Stimulated activated CD4-positive, alpha-beta T cell treated with anti-CD3 and anti-CD28 coated beads, Interleukin-12 subunit alpha, Interleukin-12 subunit beta, amount 100 ng/mL, for 48 hours (primary cell): ENCODE data around the gene CDKN2B.
"Not testable (repeated sequence)": the region's sequence is repeated elsewhere in the genome, so short reads cannot be mapped to it uniquely, and the experiment has no call there.

Source experiments
- DNase-seq, 3 donors: peaks; one replicate each; pipeline ENCODE4 v3.0.0-alpha.2; 2020; ENCODE audit warnings: low read depth in 2 of 3, low spot score in 1 of 3

Gene CDKN2B, protein sequence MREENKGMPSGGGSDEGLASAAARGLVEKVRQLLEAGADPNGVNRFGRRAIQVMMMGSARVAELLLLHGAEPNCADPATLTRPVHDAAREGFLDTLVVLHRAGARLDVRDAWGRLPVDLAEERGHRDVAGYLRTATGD

DNA sequence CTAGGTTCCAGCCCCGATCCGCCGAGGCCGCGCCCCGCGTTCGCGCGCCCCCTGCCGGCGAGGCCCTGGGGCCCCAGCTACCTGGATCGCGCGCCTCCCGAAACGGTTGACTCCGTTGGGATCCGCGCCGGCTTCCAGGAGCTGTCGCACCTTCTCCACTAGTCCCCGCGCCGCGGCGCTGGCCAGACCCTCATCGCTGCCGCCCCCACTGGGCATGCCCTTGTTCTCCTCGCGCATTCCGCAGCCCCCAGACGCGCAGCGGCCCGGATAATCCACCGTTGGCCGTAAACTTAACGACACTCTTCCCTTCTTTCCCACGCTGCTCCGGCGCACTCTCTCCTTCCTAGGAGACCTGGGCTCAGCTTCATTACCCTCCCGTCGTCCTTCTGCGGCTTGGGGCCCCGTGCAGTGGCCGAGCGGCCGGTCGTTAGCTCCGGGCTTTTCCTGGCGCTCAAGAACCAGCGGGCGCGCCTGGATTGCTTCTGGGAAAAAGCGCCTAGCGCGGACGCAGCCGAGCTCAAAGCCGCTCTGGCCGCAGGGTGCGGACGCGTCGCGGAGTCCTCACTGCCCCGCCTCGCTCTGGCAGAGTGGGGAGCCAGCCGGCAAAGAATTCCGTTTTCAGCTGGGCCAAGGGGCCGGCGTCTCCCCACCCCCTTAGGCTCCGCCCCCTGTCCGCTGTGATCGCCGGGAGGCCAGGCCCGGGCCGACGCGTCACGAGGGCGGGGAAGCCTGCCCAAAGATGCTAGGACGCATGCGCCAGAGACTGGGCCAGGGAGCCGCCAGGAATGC lies at the start of gene CDKN2B:
Gene CDKN2B (minus strand): TSS at position 589 of the 789 bp plus-strand sequence. CDS start 352 bp downstream, at position 237.
- peak; percentile 42 to 74 (median 66) for DNase-seq

DNA sequence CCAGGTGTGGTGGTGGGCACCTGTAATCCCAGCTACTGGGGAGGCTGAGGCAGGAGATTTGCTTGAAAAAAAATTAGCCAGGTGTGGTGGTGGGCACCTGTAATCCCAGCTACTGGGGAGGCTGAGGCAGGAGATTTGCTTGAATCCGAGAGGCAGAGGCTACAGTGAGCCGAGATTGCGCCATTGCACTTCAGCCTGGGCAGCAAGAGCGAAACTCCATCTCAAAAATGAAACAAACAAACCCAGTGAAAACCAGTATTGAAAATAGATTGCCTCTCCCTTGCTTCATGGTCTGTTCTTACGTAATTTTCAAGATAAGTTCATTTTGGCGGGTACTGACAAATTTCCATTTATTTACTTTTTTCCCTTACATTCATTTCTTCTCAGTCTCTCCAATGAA lies 48.9 kb upstream of the CDKN2B start:
- not testable (repeated sequence) for DNase-seq

DNA sequence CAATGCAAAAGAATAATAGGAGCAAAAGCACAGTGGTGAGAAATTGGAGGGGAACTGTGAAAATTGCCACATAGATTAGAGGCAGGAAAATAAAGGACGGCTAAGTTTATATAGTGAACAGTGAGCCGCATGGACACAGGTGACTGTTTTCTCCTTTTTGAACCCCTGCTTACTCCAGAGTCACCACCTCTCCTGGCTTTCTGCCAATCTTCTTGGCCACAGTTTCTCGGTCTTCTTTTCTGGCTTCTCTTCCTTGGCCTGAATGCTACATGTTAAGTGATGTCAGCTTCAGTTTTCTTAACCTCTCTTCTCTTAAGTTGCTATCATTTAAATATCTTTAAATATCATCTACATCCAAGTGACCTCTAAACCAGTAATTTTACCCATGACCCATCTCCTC lies 47.3 kb upstream of the CDKN2B start:
- DNase-seq: no peak

DNA sequence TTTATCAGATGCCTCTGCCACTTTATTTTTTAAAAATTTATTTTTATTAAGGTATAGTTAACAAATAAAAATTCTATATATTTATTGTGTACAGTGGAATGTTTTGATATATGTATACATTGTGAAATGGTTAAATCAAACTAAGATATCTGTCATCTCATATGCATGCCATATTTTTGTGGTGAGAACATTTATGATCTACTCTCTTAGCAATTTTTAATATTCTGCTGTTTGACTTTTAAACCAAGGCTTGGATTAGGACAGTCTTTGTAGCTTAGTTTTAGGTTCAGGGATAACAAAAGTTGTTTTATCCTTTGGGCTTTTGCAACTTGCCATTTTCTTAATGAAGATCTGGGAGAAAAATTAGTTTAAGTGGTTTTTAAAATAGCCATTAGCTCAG lies 46.0 kb upstream of the CDKN2B start:
- no peak for DNase-seq

DNA sequence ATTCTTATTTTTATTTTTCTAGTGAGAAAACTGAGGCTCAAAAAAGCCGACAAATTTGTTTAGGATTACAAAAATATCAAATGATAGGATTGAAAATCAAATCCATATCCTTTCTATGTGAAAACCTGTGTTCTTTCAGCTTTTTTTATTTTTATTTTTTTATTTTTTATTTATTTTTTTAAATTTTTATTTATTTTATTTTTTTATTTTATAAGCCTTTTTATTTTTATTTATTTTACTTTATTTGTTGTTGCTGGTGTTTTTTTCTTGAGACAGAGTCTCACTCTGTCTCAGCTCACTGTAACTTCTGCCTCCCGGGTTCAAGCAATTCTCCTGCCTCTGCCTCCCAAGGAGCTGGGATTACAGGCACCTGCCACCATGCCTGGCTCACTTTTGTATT lies 45.4 kb upstream of the CDKN2B start:
- DNase-seq: no peak

DNA sequence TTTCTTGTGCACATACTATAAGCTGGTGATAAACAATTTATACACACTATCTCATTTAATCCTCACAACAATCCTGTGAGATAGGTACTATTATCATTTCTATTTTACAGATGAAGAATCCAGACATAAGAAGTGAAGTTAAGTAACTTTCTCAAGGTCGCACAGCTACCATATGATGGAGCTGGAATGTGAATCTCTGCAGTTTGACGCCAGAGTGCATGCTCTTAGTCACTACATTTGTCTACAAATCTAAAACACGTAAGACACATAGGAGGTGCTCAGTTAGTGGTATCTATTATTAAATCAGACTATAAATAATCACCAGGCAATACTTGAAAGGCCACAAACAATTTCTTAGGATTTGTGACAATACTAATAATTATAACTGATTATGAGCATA lies 45.0 kb upstream of the CDKN2B start:
- no peak for DNase-seq

DNA sequence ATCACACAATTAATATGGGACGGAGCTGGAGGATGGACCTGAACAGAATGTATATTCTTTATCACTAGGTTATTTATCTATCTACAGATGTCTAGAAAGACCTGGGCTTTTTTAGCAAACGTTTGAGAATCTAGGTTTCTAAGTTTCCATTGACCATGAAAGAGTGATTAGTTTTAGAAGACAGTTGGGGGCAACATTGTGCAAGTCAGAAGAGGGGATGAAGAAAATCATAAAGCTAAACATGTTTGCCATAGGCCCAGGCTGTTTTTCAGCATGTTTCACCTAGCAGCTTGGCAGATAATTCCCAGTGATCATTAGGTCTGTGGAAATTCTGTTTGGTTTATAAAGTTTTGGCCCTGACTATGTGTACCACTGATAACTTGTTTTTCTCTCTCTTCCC lies 44.1 kb upstream of the CDKN2B start:
- DNase-seq: no peak

DNA sequence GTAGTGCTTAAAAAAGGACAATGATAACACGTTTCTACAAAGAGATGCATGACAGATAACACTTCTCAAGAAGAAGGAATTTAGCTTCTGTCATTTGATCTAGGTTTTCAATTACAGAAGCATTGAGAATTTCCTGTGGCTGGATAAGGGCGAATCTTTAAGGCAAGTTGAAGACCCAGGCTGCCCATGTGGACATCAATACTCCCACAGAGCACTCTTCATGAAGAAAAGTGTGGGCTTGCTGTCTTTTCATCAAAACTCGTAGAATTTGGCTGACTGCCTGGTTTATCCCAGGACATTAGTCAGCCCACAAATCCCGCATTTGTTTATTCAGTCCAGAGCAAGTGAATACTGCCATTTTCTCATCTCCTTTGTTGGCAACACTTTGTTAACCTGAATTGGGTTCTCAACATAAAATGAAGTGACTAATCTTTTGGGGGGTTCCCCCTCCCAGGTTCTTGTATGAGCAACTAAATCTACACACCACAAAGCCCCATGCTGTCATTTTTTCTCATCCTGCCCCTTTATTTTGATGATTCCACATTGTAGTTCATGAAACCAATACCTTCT lies 43.4 kb upstream of the CDKN2B start:
- DNase-seq: peak in 2 of 3 donors; percentile 15 to 34

DNA sequence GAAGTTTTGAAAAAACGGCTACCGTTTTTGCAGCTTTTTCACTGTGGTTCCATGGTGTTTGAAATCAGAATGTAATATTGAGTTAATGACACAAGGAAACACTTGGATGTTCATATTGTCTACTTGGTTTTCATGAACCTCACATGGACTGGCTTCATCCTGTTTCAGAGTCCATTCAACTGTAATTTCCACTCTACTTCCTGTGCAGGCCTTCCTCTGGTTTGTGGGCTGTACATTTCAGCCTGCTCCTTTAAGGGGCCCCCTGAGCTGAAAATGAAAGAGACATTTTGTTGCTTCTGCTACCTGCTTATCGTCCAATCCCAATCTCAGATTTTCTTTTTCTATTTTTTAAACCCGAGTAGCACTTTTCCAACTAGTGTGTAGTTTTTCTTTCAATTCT lies 41.8 kb upstream of the CDKN2B start:
- no peak for DNase-seq

DNA sequence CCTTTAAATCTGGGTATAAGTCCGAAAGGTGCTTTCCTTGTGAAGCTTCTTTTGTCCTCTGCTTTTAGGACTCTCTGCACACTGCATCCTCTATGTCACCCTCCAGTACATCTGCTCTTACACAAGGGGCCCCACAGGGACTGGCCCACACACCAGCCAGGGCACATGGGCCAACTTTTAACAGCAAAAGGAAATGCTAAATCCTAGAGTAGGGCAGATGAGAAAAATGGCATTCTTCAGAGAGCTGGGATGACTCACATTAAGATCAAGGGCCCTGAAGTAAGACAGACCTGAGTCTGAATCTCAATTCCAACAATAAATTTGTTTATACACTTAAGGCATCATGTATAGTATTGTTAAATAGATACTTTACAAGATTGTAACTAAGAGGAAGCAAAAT lies 40.3 kb upstream of the CDKN2B start:
- no peak for DNase-seq

DNA sequence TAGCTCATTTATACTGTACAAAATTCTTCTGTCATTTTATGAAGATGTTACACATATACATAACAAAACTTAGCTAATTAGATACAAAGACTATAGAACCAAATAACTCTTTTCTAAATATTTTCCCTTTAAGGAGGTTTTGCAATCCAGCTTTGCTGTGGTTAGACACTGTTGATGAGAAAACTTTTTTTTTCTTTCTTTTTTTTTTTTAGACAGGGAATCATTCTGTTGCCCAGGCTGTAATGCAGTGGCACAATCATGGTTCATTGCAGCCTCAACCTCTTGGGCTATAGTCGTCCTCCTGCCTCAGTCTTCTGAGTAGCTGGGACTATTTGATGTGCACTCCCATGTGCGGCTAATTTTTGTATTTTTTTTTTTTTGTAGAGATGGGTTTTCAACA lies 38.5 kb upstream of the CDKN2B start:
- DNase-seq: no peak

DNA sequence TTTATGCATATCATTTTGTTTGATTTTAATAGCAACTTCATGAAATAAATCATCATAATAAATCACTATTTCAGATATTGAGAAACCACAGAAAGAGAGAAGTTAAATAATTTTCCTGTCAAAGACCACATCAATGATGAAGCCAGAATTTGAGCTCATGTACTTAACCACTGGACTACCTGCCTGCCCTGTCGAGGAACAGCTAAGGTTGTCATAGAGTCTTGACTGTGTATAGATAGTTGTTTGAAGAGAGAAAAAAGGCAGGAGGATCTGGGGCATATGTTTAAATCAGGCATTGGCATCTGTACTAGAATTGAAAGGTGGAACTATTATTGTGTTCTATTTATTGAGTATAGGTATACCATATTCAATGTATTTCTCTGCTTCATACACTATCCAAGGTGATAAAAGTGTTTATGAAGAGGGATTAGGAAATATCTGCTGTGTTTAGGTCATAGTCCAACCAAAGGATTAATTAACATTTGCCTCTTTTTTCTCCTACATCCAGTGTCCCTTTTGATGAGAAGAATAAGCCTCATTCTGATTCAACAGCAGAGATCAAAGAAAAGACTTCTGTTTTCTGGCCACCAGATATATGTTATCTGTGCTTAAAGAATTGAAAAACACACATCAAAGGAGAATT lies 37.3 kb upstream of the CDKN2B start:
- DNase-seq: no peak

DNA sequence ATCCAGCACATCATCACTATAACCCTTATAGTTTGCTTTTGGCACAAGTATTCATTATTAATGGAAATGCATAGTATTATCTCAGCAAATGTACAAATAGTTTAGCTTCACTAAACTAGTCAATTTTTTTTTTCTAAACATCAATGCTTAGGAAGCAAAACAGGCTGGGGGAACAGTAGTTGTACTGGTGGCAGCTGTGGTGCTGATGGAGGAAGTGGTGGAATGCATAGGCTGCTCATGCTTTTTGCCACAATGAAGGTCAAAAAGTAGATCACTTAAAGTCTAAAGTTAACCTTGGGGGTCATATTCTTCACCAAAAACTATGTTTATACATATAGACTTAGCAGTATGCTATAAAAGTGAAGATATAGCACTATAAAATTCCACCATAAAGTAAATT lies 36.3 kb upstream of the CDKN2B start:
- DNase-seq: no peak

DNA sequence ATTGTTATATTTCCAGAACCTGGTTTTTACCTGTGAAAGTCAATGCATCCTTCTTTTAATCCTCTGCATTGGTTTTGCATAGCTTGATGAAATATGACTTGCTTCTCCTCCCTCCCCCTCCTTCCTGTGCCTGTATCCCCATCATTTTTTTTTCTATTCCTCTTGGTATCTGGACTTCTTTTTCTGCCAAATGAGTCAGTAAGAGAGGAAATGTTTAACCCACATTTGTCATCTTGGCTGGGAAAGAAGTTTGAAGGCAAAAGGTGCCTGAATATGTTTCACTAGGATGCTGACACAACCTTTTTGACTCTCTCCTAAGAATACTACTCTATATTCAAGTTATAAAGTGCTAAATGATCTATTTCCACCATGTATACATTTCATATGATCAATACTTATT lies 35.5 kb upstream of the CDKN2B start:
- no peak for DNase-seq

DNA sequence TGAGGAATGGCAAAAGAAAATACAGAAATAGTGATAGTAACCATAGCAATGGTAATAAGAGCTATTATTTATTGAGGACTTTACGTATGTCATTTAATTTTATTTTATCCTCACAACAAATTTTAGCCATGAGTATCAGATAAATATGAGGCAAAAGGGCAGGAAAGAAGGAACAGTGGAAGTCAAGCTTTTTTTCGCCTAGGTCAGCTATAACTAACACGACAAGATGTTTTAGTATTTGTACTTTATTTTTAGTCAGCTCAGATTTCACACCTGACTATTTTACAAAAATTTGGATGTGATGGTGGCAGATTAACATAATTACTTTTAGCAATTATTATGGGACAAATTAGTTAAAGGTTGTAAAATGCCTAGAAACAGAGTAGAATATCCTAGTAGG lies 34.8 kb upstream of the CDKN2B start:
- DNase-seq: no peak

DNA sequence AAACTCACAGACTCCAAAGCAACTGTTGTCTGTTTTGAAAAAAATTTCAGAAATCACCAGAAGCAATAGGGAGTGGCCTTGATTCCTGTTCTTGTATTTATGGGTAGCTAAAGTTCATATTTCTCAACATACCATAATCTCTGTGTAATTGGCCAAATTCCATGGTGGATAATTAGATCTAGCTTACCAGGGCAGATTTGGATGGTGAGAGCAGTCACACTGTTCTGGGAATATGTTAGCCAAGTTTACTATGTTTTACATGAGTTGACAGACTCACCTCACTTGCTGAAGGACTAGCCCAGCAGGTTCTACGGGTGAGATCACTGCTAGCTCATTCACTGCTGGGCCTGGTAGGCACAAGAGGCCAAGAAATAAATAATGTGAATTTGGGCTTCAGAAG lies 32.7 kb upstream of the CDKN2B start:
- DNase-seq: no peak

DNA sequence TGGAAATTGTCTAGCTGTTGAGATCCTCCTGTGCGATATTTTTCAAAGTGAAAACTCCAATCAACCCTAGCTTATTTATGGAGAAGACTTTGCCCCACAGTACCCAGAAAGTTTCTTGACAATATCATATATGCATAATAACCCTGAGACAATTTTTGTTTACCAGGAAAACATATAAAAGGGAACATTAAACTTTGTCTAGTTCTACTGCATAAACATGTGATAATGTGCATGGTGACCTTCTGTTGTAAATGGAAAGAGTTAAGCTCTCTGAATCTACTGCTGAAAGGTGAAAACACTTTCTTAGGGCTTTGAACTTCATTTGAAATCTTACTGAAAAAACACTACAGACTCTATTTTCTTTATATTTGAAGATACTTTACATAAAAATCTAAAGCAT lies 32.2 kb upstream of the CDKN2B start:
- DNase-seq: no peak

DNA sequence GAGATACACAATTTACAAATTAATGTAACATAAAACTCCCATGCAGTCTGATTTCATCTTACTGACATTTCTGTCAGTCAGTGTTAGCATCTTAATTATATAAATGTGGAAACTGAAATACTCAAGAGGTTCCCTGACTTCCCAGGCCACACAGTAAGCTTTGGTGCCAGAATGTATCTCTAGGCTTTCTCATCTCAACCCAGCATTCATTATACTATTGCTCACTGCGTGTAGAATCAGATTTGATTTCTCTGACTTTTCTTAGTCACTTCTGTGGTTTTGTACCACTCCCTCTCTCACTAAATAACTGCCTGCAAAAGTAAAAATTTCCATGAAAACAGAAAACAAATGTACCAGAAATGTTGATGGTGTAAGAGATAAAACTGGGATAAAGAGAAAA lies 31.7 kb upstream of the CDKN2B start:
- no peak for DNase-seq

DNA sequence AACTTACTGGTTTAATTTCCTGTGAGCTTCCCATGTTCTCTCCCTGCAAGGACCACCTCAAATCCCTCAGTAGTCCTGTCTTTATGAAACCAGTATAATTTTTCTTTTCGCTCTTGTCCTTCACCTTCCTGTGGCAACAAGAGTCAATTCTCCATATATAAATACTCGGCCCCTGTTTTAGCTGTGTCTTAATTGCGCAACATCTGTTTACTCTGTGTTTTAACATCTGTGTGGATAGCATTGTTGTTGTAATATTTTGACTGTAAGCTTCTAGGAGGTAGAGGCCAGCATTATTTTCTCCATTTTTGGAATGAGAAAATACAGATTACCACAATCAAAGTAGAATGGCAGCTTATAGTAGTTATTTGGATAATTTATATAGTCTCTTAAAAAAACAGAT lies 30.2 kb upstream of the CDKN2B start:
- no peak for DNase-seq

DNA sequence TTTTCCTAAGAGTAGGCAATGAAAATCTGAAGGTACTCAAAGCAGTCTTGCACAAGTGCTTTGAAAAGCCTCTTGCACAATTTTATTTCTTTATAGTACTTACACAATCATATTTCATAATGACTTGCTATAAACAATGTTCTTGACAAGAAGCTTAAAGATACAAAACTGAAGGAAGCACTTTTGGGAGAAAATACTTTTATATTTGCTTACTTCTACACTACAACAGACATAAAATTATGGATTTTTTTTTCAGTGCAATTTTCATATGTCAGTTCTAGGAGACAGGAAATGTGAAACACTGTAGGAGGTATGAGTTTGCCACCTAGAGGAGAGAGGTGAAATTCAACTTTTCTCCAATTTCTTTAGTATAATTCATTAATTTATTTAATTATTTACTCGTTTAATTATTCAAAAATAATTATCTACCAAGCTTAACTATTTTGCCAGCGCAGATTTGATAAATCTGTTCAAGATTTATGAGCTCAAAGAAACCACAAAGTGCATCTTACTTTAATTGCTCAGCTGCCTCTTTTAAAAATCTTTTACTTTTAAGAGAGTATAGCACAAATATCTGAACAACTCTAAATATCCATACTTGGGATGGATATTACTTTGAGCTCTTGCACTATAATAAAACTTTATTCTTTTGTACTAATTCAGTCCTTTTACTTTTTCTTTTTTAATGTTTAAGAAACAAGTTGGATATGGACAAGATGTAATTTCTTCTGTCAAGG lies 29.0 kb upstream of the CDKN2B start:
- DNase-seq: no peak

DNA sequence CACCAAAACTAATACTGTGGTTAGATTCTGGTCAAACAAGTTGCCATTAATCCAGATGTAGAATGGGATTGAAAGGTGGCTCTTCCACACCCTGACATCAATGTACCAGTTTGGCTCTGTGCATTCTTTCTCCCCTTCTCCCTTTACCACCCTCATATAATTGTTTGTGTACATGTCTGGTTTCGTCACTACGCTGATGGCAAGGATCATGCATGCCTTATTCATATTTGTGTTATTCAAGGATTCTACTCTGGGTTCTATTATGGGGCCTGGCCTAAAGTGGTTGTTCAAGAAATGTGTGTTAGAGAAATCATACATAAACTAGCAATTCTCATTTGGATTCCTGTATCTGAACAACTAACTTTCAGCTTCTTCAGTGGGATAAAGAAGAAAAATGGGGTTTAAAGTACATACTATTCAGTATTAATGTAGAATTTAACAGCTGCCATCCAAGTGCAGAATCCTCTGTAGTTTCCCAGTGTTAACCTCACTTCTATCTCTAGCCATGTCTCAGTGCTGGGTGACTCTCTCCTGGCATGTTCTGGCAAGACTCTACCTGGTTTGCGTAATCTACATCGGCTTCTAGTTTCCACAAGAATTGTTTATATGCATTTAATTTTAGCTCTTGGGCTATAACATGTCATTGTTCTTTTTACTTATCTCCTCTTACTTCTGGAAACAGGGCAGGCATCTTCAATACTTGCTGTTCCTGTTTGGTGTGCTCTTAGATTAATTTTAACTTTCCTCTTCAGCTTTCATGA lies 27.9 kb upstream of the CDKN2B start:
- no peak for DNase-seq
